Measurements from ENCODE around the gene PIK3R1.

PIK3R1 gene

DNA sequence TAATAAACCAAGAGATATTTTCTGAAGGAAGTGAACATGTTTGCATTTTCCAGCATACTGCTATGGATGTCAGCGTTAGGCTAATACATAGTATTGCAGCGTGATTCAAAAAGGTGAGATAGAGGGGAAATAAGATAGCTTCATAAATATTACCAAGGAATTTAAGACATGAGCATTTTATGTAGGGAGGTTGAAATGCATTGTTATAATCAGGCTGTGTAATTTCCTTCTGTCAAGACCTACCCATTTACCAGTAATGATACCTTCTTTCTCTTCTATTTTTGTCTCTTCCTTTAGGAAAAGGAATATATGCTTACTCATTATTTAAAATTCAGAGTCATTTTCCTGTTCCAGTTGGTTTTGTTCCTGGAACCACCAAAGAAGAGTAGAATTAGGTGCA lies 33.3 kb downstream of the PIK3R1 start:
- no peak overlapping the region for H3K4me3 ChIP-seq (ENCODE audit: insufficient read depth, low read depth, low read length, poor library complexity, severe bottlenecking)
- peaks cover 24% of the 10 kb centered on the region for H3K4me1 ChIP-seq (ENCODE audit: control insufficient read depth, insufficient read depth, low read length, poor library complexity, severe bottlenecking)

DNA sequence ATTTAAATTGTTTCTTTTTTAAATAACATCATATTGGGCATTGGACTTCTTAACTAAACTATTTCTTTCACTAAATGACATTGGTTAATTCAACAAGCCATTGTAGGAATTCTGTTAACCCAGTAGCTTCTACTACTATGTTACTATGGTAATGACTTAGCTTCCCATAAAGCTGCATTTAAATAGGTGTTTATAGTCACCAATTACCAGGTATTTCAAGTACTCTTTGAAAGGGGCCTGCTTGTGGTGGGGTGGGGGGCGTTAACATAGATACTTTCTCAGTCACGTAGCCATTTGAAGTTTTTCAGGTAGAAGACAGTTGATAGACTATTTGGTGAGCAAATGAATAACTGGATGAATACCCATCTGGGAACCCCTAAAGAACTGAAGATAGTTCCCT lies 34.0 kb downstream of the PIK3R1 start:
- H3K36me3 ChIP-seq (ENCODE audit: control insufficient read depth, insufficient read depth, low read length), result no peaks in the 10 kb centered on the region
- no peak overlapping the region for H3K27ac ChIP-seq (ENCODE audit: insufficient read depth, low read length, poor library complexity, severe bottlenecking)
- peaks cover 22% of the 10 kb centered on the region for H3K4me1 ChIP-seq (ENCODE audit: control insufficient read depth, insufficient read depth, low read length, poor library complexity, severe bottlenecking)
- H3K27me3 ChIP-seq (replicated peaks; ENCODE audit: control insufficient read depth, insufficient read depth, low read length, poor library complexity, severe bottlenecking), result no peaks in the 10 kb centered on the region
- no peak overlapping the region for H3K4me3 ChIP-seq (ENCODE audit: insufficient read depth, low read depth, low read length, poor library complexity, severe bottlenecking)
- no peaks in the 10 kb centered on the region for H3K9me3 ChIP-seq (ENCODE audit: control insufficient read depth, low read length)
- DNase-seq, result no peak

More for the DNA sequence above, 33.3 kb downstream of the PIK3R1 start:
- DNase-seq, result no peak
- Histone ChIP-seq H3K27ac (ENCODE audit: insufficient read depth, low read length, poor library complexity, severe bottlenecking) (no peak overlapping the region), H3K36me3 (ENCODE audit: control insufficient read depth, insufficient read depth, low read length) (no peaks in the 10 kb centered on the region), H3K27me3 (replicated peaks; ENCODE audit: control insufficient read depth, insufficient read depth, low read length, poor library complexity, severe bottlenecking) (no peaks in the 10 kb centered on the region), H3K9me3 (ENCODE audit: control insufficient read depth, low read length) (no peaks in the 10 kb centered on the region)

DNA sequence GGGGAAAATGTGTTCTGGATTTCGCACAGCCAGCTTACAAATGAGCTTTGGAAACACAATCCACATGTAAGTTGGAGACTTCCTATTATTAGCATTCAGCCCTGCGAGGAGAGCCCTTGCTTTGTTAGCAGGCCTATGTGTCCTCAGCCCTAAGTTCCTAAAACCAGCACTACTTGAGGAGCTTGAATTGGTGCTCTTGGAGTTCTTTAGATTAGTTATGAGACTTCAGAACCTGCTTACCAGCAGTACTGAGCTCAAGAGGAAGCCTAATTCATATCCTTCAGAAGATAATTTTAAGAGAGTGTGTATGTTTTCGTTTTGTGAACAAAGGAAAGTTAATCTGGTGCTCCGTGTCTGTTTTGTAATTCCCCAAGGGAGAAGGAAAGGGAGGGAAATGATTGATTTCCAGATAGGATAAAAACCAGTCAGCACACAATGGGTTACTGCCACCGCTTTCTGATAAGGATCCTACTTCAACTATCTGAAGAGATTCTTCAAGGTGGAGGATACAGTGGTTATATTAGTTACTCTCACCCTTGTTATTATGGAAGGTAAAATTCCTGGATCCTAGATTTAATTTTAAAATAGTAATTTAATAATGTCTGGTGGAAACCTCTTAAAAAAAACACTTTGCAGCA lies 35.2 kb downstream of the PIK3R1 start:
- Histone ChIP-seq H3K27me3 (replicated peaks; ENCODE audit: control insufficient read depth, insufficient read depth, low read length, poor library complexity, severe bottlenecking) (no peaks in the 10 kb centered on the region), H3K4me1 (ENCODE audit: control insufficient read depth, insufficient read depth, low read length, poor library complexity, severe bottlenecking) (peaks cover 30% of the 10 kb centered on the region), H3K36me3 (ENCODE audit: control insufficient read depth, insufficient read depth, low read length) (no peaks in the 10 kb centered on the region), H3K9me3 (ENCODE audit: control insufficient read depth, low read length) (no peaks in the 10 kb centered on the region), H3K27ac (ENCODE audit: insufficient read depth, low read length, poor library complexity, severe bottlenecking) (peak overlapping the region; percentile 31), H3K4me3 (ENCODE audit: insufficient read depth, low read depth, low read length, poor library complexity, severe bottlenecking) (no peak overlapping the region)
- DNase-seq, result no peak

DNA sequence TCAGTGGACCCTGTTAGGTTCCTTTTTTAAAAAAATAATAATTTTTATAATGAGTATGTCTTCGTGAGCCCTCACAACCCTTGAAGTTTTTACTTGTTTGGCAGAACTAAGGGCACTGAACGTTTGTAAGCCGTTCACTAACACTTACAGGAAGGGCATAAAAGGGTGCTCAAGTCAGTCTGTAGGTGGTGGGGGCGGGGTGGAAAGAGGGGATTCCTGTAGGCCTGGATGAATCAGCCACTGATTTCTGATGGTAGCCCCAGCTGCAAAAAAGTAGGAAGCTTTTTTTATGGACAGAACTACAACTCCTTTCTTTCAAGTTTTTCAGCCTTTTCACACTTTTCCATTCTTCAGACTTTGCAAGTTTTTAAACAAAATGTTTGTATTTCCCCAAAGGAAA lies 35.8 kb downstream of the PIK3R1 start:
- Histone ChIP-seq H3K36me3 (ENCODE audit: control insufficient read depth, insufficient read depth, low read length) (no peaks in the 10 kb centered on the region), H3K27me3 (replicated peaks; ENCODE audit: control insufficient read depth, insufficient read depth, low read length, poor library complexity, severe bottlenecking) (no peaks in the 10 kb centered on the region), H3K4me3 (ENCODE audit: insufficient read depth, low read depth, low read length, poor library complexity, severe bottlenecking) (no peak overlapping the region), H3K27ac (ENCODE audit: insufficient read depth, low read length, poor library complexity, severe bottlenecking) (peak overlapping the region; percentile 31), H3K4me1 (ENCODE audit: control insufficient read depth, insufficient read depth, low read length, poor library complexity, severe bottlenecking) (peaks cover 32% of the 10 kb centered on the region), H3K9me3 (ENCODE audit: control insufficient read depth, low read length) (no peaks in the 10 kb centered on the region)
- DNase-seq, result peak in 2 of 3 donors; percentile 16 to 26

DNA sequence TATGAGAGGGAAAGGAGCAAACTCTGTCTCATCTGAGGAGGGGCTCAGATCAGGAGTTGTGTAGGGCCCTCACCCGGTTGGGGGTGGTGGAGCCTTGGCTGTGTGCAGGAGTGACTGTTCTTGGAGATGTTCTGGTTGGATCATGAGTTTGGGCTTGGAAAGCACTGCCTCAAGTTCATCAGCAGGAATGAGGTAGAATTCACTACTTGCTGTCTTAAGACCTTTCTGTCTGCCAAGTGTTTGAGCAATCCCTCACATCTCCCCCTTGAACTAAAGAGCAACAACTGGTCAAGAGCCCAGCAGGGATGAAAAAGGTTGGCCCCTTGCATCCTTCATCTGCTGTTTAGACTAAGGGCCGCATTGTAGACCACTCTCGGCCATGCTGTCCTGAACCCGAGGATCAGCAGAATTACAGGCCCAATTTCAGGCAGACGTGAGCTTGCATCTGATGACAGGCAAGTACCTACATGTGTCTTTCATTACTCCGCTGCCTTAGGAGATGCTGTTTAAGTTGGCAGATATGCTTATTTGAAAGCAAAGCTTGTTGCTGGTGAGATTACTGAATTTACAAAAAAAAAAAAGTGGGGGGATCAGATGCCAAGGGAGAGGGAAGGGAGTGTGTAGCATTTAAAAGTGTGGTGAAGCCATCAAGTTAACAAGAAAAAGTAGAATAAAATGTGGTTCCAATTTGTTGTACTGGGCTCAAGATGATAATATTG lies 36.4 kb downstream of the PIK3R1 start:
- H3K9me3 ChIP-seq (ENCODE audit: control insufficient read depth, low read length), result no peaks in the 10 kb centered on the region
- H3K27ac ChIP-seq (ENCODE audit: insufficient read depth, low read length, poor library complexity, severe bottlenecking), result peak overlapping the region; percentile 31
- H3K4me1 ChIP-seq (ENCODE audit: control insufficient read depth, insufficient read depth, low read length, poor library complexity, severe bottlenecking), result peaks cover 38% of the 10 kb centered on the region
- H3K27me3 ChIP-seq (replicated peaks; ENCODE audit: control insufficient read depth, insufficient read depth, low read length, poor library complexity, severe bottlenecking), result no peaks in the 10 kb centered on the region
- no peaks in the 10 kb centered on the region for H3K36me3 ChIP-seq (ENCODE audit: control insufficient read depth, insufficient read depth, low read length)
- no peak for DNase-seq
- no peak overlapping the region for H3K4me3 ChIP-seq (ENCODE audit: insufficient read depth, low read depth, low read length, poor library complexity, severe bottlenecking)

DNA sequence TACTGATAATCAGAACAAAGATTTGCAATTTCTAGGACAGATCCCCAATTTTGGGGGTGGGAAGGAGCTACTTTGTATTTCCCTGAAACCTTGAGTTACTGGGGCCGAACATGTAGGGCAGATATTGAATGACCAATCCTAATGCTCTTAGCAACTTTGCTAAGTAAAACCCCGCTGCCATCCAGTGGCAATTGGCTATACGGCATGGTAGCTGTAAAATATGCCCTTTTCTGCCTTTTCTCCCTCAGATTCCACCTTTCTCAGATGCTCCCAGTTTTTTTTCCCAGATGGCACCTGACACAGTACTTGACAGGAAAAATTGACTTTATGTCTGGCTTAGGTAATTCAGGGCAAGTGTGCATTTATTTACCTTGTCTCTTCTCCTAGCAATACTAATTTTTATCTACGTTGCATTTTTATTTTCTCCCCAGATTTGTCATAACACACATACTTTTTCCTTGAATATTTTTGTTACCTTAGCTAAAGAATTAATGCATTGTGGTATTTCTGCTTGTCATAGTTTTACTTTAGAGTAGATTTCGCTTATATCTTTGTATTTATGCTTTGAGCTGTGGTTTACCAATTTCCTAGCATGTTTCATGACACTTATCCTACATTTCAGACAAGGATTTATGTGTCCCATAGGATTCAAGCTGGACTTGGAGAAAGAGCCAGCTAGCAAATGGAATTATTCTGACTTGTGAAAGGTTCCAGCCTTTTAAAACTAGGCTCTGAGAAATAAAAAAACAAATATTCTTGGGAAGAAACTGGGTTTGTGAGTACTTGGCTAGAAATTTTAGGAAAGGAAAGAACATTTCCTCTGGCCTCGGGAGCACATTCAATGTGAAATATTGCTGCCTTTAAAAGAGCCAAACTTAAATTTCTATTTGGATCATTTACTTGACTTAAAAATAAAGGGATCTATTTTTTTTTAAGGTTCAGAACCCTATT lies 37.4 kb downstream of the PIK3R1 start:
- DNase-seq, result peak in 2 of 3 donors; percentile 9 to 32
- H3K4me1 ChIP-seq (ENCODE audit: control insufficient read depth, insufficient read depth, low read length, poor library complexity, severe bottlenecking), result peaks cover 48% of the 10 kb centered on the region

DNA sequence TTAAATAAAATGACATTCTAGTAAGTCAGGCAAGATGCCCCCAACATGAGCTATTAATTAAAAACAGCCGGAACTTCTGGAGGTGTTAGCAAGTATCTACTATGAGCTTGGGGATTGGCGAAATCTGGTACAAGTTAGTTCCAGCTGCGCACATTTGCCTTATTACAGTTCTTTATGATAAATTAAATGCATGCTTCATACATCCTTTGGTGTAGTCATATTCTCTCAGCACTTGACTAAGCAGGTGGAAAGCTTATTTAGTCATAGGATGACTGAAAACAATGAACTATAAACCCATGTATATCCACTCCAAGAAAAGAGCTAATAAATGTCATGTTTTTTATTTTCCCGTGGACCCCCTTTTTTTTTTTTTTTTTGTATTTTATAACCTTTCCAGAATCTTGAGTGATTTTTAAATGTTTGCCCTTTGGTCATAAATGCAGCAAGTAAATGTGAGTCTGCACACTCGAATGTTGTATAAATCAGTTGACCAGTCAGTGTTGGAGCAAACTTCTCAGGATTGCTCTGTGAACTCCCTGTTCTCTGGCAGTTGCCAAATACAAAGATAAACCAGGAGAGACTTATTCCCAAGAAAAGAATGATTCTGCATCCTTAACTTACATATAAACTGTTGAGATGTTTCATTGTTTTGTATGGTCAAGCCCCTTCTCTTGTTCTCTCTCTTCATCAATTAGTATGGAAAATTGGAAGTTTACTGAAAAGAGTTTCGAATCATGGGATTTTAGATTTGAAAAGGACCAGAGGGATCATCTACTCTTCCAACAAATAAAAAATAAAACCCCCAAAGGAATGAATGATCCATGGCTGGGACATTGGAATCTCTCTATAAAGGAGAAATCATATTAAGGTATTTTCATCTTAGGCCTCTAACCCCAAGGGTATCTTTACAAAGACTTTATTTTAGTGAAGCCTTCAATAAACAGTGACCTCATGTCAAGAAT lies 38.3 kb downstream of the PIK3R1 start:
- Histone ChIP-seq H3K9me3 (ENCODE audit: control insufficient read depth, low read length) (no peaks in the 10 kb centered on the region), H3K36me3 (ENCODE audit: control insufficient read depth, insufficient read depth, low read length) (no peaks in the 10 kb centered on the region), H3K27me3 (replicated peaks; ENCODE audit: control insufficient read depth, insufficient read depth, low read length, poor library complexity, severe bottlenecking) (no peaks in the 10 kb centered on the region), H3K4me3 (ENCODE audit: insufficient read depth, low read depth, low read length, poor library complexity, severe bottlenecking) (no peak overlapping the region), H3K4me1 (ENCODE audit: control insufficient read depth, insufficient read depth, low read length, poor library complexity, severe bottlenecking) (peaks cover 57% of the 10 kb centered on the region), H3K27ac (ENCODE audit: insufficient read depth, low read length, poor library complexity, severe bottlenecking) (no peak overlapping the region)
- DNase-seq, result no peak

More for the DNA sequence above, 37.4 kb downstream of the PIK3R1 start:
- Histone ChIP-seq H3K27me3 (replicated peaks; ENCODE audit: control insufficient read depth, insufficient read depth, low read length, poor library complexity, severe bottlenecking) (no peaks in the 10 kb centered on the region), H3K9me3 (ENCODE audit: control insufficient read depth, low read length) (no peaks in the 10 kb centered on the region), H3K27ac (ENCODE audit: insufficient read depth, low read length, poor library complexity, severe bottlenecking) (no peak overlapping the region), H3K36me3 (ENCODE audit: control insufficient read depth, insufficient read depth, low read length) (no peaks in the 10 kb centered on the region), H3K4me3 (ENCODE audit: insufficient read depth, low read depth, low read length, poor library complexity, severe bottlenecking) (no peak overlapping the region)

DNA sequence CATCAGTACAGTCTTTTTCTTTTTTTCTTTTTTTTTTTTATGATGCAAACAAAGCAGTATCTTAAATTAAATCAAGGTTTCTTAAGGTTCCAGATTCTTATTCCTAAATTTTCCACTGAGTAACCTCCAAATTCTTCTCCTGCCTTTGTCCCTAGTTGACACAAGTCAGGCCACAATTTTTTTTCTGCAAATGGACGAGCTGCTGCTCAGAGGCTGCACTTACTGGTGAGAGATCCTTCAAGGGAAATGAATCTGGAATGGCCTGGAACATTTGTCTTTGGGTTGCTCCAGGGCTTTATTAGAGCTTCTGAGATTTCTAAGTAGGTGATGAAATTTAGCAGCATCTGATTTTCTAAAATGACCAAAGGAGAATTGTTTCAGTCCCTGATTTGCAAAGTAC lies 39.3 kb downstream of the PIK3R1 start:
- peaks cover 63% of the 10 kb centered on the region for H3K4me1 ChIP-seq (ENCODE audit: control insufficient read depth, insufficient read depth, low read length, poor library complexity, severe bottlenecking)
- peak overlapping the region; percentile 57 for H3K27ac ChIP-seq (ENCODE audit: insufficient read depth, low read length, poor library complexity, severe bottlenecking)
- no peak overlapping the region for H3K4me3 ChIP-seq (ENCODE audit: insufficient read depth, low read depth, low read length, poor library complexity, severe bottlenecking)
- no peak for DNase-seq
- no peaks in the 10 kb centered on the region for H3K9me3 ChIP-seq (ENCODE audit: control insufficient read depth, low read length)
- H3K27me3 ChIP-seq (replicated peaks; ENCODE audit: control insufficient read depth, insufficient read depth, low read length, poor library complexity, severe bottlenecking), result no peaks in the 10 kb centered on the region
- H3K36me3 ChIP-seq (ENCODE audit: control insufficient read depth, insufficient read depth, low read length), result no peaks in the 10 kb centered on the region
